Gastroesophageal sphincter (tissue), 4 donors: ENCODE results near the gene MBOAT1. TPM values are rescaled to one million over a fixed set of nuclear protein-coding genes. Genes with fewer than 3 reads are reported as not detected.
"Not testable (repeated sequence)": the region's sequence is repeated elsewhere in the genome, so short reads cannot be mapped to it uniquely, and the experiment has no call there.

Experiments
- ATAC-seq: fragments of 150-250 bp; one replicate; pipeline ENCODE4 v1.9.1; 2016; ENCODE audit warnings: mild to moderate bottlenecking, moderate library complexity
- H3K27ac ChIP-seq, 4 donors: fragments of 200-600 bp; sonication (generic) in 3 of 4; 1 replicate in 3 of 4; 2 replicates in 1 of 4; pipeline ENCODE4 v1.5.1; 2016 to 2019
- H3K27me3 ChIP-seq: fragments of 200-600 bp; sonication (generic); one replicate; pipeline ENCODE4 v1.5.1; 2019
- H3K36me3 ChIP-seq, 2 donors: fragments of 200-600 bp; sonication (generic); one replicate each; pipeline ENCODE4 v1.5.1; 2019; ENCODE audit warnings: control low read depth in 1 of 2
- H3K4me1 ChIP-seq, 3 donors: fragments of 200-600 bp; sonication (generic); 1 replicate in 2 of 3; 2 replicates in 1 of 3; pipeline ENCODE4 v1.5.1; 2016 to 2019; ENCODE audit warnings: control low read depth in 2 of 3
- H3K4me3 ChIP-seq, 2 donors: fragments of 200-600 bp; sonication (generic); one replicate each; pipeline ENCODE4 v1.5.1; 2019; ENCODE audit warnings: mild to moderate bottlenecking in 1 of 2, moderate library complexity in 1 of 2
- H3K9me3 ChIP-seq, 3 donors: fragments of 200-600 bp; sonication (generic); one replicate each; pipeline ENCODE4 v1.5.1; 2017 to 2019; ENCODE audit warnings: control low read depth in 2 of 3
- EP300 ChIP-seq: sonication (generic); formaldehyde crosslinking; IDR thresholded peaks from one replicate; pipeline ENCODE4 v1.6.1; 2017; ENCODE audit warnings: antibody characterized with exemption, mild to moderate bottlenecking
- POLR2A ChIP-seq, 2 donors: fragments of 450-650 bp; IDR thresholded peaks; one replicate each; pipeline ENCODE4 v1.6.1; 2017; ENCODE audit warnings: antibody characterized with exemption in 2 of 2, mild to moderate bottlenecking in 2 of 2, moderate library complexity in 1 of 2
- POLR2AphosphoS5 ChIP-seq: sonication (generic); formaldehyde crosslinking; IDR thresholded peaks from one replicate; pipeline ENCODE4 v1.6.1; 2017; ENCODE audit warnings: antibody characterized with exemption
- WGBS, 2 donors: methylation state at CpG; one replicate each; pipeline ENCODE4 v1.1.5; 2018; ENCODE audit warnings: low coverage in 1 of 2; 5-methylcytosine and 5-hydroxymethylcytosine counted together
- total RNA-seq, 4 donors: library from RNA; depleted of rRNA; stranded (reverse); fragments of >200 nt; gene quantifications; one replicate each; pipeline ENCODE4 v1.1.0, GENCODE V29; 2016
- TF ChIP-seq, protein P1 (sequence below), 4 experiments: fragments of 200-600 bp in 2 of 4; fragments of 450-650 bp in 2 of 4; sonication (generic) in 1 of 4; IDR thresholded peaks; one replicate each; pipeline ENCODE4 v1.5.1; 2017 to 2019; ENCODE audit warnings: antibody characterized with exemption in 4 of 4, mild to moderate bottlenecking in 2 of 4, moderate library complexity in 2 of 4

MBOAT1 gene
- total RNA-seq, 4 donors from 2014 or later = 2.6 to 11.8 (median 4.4) TPM

DNA sequence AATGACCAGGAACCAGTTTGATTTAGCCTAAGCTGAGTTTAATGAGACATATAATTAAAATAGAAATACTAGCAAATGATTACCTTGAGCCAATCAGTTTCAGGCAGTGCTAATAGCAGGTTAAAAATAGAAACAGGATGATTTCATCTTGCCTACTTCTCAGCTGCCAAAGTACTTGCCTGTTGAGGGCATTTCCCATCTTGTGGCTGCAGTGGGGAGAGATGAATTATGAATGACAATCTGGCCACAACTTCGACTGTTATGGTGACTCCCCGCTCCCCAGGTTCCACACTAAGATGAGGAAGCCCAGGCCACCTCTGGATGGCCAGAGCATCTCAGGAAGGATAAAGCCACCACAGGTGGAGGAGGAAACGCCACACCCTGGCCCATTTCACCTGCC lies 31.3 kb downstream of the MBOAT1 start:
- TF ChIP-seq POLR2AphosphoS5 = no peak
- no peak for TF ChIP-seq POLR2A (IDR thresholded peaks at IDR 0.05)
- TF ChIP-seq, protein P1, sequence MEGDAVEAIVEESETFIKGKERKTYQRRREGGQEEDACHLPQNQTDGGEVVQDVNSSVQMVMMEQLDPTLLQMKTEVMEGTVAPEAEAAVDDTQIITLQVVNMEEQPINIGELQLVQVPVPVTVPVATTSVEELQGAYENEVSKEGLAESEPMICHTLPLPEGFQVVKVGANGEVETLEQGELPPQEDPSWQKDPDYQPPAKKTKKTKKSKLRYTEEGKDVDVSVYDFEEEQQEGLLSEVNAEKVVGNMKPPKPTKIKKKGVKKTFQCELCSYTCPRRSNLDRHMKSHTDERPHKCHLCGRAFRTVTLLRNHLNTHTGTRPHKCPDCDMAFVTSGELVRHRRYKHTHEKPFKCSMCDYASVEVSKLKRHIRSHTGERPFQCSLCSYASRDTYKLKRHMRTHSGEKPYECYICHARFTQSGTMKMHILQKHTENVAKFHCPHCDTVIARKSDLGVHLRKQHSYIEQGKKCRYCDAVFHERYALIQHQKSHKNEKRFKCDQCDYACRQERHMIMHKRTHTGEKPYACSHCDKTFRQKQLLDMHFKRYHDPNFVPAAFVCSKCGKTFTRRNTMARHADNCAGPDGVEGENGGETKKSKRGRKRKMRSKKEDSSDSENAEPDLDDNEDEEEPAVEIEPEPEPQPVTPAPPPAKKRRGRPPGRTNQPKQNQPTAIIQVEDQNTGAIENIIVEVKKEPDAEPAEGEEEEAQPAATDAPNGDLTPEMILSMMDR (IDR thresholded peaks at IDR 0.05) = no peak
- TF ChIP-seq EP300 = no peak
- no peak for ATAC-seq
- WGBS, 2 donors = 80% methylated on average over 1 of the region's 3 CpGs; no CpG with 5 or more reads in 1 of the 2 donors
- Histone ChIP-seq H3K27me3 (no peaks in the 10 kb centered on the region), H3K9me3 (no peaks in the 10 kb centered on the region), H3K4me3 (no peak overlapping the region), H3K4me1 (peaks cover 0 to 21% (median 0%) of the 10 kb centered on the region in 3 donors), H3K36me3 (no peaks in the 10 kb centered on the region), H3K27ac (peak overlapping the region in 1 of 4 donors; percentile 6)

DNA sequence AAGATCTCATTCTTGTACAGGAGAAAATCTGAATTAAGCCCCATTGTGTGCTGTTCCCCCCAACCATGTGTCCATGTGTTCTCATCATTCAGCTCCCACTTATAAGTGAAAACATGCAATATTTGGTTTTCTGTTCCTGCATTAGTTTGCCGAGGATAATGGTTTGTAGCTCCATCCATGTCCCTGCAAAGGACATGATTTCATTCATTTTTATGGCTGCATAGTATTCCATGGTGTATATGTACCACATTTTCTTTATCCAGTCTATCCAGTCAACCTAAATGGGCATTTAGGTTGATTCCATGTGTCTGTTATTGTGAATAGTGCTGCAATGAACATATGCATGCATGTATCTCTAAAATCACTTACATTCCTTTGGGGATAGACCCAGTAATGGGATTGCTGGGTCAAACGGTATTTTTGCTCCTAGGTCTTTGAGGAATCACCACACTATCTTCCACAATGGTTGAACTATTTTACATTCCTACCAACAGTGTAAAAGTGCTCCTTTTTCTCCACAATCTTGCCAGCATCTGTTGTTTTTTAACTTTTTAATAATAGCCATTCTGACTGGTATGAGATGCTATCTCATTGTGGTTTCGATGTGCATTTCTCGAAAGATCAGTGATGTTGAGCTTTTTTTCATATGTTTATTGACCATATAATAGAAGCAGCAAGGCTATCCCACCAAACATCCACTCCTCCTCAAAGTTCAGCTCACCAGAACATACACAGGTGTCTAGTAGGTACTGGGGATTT lies 32.8 kb downstream of the MBOAT1 start:
- H3K9me3 ChIP-seq, H3K27ac ChIP-seq, H3K27me3 ChIP-seq, ATAC-seq, H3K36me3 ChIP-seq, H3K4me3 ChIP-seq: not testable (repeated sequence)
- peaks cover 0 to 24% (median 0%) of the 10 kb centered on the region in 3 donors for H3K4me1 ChIP-seq
- 85 to 100% methylated on average over 4 of the region's 4 CpGs for WGBS, 2 donors

DNA sequence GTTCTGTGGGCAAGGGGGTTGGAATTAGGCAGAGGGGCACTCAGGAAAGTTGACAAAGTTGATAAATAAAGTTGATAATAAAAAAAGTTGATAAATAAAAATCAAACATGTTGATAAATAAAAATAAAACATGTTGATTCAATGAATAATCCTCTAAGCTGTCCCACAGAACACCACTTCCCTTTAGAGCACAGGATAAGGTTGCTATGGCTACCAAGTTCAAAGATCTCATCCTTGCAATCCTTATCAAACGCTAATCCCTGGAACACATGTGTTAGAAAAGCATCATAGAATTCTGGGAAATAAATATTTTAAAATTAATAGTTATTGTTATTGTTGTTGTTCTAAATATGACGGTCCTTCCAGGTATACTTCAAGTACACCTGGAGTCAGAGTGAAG lies 33.9 kb downstream of the MBOAT1 start:
- H3K4me1 ChIP-seq = peaks cover 0 to 23% (median 0%) of the 10 kb centered on the region in 3 donors
- WGBS, 2 donors = 79 to 82% methylated on average over 2 of the region's 2 CpGs
- H3K36me3 ChIP-seq = no peaks in the 10 kb centered on the region
- H3K27me3 ChIP-seq = no peaks in the 10 kb centered on the region
- H3K4me3 ChIP-seq = no peak overlapping the region
- no peak for ATAC-seq
- no peak overlapping the region for H3K27ac ChIP-seq
- no peaks in the 10 kb centered on the region for H3K9me3 ChIP-seq
- no peak for TF ChIP-seq POLR2AphosphoS5
- TF ChIP-seq EP300 = no peak
- TF ChIP-seq, protein P1 (IDR thresholded peaks at IDR 0.05) = no peak
- no peak for TF ChIP-seq POLR2A (IDR thresholded peaks at IDR 0.05)

DNA sequence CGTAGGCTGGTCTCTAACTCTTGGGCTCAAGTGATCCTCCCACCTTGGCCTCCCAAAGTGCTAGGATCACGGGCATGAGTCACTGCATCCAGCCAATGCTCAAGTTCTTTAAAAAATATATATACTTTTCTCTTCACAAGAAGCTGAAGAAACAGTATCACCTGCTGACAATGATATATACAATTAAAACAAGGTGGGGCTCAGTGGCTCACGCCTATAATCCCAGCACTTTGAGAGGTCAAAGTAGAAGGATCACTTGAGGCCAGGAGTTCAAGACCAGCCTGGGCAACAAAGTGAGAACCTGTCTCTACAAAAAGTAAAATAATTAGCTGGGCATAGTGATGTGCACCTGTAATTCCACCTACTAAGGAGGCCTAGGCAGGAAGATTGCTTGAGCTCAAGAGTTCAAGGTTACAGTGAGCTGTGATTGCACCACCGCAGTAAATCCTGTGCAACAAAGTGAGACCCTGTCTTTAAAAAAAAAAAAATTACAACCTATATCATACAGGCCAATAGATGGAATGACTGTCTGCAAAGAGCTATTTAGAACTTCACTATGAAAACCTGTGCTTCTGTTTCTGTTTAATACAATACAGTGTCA lies 36.4 kb downstream of the MBOAT1 start:
- 100% methylated on average over 1 to 4 of the region's 4 CpGs for WGBS, 2 donors
- Histone ChIP-seq H3K9me3 (no peaks in the 10 kb centered on the region), H3K36me3 (no peaks in the 10 kb centered on the region), H3K27ac (no peak overlapping the region), H3K4me1 (peaks cover 0 to 10% (median 0%) of the 10 kb centered on the region in 3 donors), H3K4me3 (no peak overlapping the region), H3K27me3 (no peaks in the 10 kb centered on the region)
- ATAC-seq = no peak
- TF ChIP-seq POLR2AphosphoS5 = no peak
- TF ChIP-seq, protein P1 (IDR thresholded peaks at IDR 0.05) = no peak
- TF ChIP-seq EP300 = no peak
- no peak for TF ChIP-seq POLR2A (IDR thresholded peaks at IDR 0.05)

DNA sequence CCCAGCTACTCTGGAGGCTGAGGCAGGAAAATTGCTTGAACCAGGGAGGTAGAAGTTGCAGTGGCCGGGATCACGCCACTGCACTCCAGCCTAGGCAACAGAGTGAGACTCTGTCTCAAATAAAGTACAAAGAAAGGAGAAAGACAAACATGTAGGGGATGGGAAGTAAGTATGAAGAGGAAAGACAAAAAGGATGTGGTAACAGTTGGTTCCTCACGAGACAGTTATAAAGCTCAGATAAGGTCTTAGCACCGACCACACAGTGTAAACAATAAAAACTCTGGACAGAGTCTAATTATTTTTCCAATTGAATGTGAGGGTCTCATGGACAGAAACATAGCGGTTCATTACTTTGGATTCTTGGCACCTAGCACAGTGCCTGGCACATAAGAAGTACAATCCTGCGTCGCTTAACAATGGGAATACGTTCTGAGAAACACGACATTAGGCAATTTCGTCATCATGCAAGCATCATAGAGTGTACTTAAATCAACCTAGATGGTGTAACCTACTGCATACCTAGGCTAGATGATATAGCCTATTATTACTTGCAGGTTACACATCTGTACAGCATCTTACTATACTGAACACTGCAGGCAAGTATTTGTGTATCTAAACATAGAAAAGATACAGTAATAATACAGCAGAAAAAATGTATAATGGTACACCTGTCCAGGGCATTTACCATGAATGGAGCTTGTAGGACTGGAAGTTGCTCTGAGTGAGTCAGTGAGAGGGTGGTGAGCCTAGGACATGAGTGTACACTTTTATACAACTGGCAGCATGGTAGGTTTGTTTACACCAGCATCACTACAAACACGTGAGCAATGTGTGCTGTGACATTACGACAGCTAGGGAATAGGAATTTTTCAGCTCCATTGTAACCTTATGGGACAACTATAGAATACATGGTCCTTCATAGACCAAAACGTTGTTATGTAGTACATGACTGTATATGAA lies 38.2 kb downstream of the MBOAT1 start:
- Histone ChIP-seq H3K36me3 (no peaks in the 10 kb centered on the region), H3K27ac (no peak overlapping the region), H3K4me3 (no peak overlapping the region), H3K4me1 (peaks cover 5 to 16% (median 10%) of the 10 kb centered on the region in 3 donors), H3K9me3 (no peaks in the 10 kb centered on the region), H3K27me3 (no peaks in the 10 kb centered on the region)
- 83 to 86% methylated on average over 12 to 13 of the region's 13 CpGs for WGBS, 2 donors
- ATAC-seq = peak; percentile 30
- TF ChIP-seq POLR2A (IDR thresholded peaks at IDR 0.05) (no peak), POLR2AphosphoS5 (no peak), EP300 (no peak)
- TF ChIP-seq, protein P1 (IDR thresholded peaks at IDR 0.05) = no peak
